ENCODE data around the gene MYH11. TPM values are rescaled to one million over a fixed set of nuclear protein-coding genes. Genes with fewer than 3 reads are reported as not detected.

MYH11 gene
- total RNA-seq, 6 experiments from 2014 or later = 1.5 to 3.9 (median 2.7) TPM

DNA sequence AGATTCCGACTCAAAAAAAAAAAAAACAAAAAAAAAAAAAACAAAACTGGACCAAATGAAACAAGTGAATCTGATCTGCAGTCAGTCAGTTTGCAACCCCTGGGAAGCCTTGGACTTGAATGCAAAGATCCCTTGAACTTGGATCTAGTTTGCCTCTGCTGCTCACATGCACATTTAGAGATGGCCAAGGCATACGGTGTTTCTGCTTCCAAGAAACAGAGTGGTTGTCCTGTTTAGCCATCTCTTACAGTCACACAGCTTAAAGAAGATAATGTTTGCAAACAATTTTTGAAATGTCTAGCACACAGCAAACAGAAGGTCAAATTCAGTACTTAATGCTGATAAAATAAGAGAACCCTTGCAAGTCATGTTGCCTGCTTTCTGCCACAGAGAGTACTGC is 202.2 kb downstream of the MYH11 start:
- Histone ChIP-seq H3K27me3 (no peaks in the 10 kb centered on the region), H3K9me3 (no peaks in the 10 kb centered on the region), H3K36me3 (no peaks in the 10 kb centered on the region), H3K4me3 (no peak overlapping the region), H3K4me1 (no peaks in the 10 kb centered on the region), H3K27ac (no peak overlapping the region)
- no peak for DNase-seq
- WGBS (ENCODE audit: insufficient coverage, low coverage, low lambda C conversion rate, missing lambda C conversion rate) = 78% methylated on average over 1 of the region's 2 CpGs
- TF ChIP-seq, protein P1, sequence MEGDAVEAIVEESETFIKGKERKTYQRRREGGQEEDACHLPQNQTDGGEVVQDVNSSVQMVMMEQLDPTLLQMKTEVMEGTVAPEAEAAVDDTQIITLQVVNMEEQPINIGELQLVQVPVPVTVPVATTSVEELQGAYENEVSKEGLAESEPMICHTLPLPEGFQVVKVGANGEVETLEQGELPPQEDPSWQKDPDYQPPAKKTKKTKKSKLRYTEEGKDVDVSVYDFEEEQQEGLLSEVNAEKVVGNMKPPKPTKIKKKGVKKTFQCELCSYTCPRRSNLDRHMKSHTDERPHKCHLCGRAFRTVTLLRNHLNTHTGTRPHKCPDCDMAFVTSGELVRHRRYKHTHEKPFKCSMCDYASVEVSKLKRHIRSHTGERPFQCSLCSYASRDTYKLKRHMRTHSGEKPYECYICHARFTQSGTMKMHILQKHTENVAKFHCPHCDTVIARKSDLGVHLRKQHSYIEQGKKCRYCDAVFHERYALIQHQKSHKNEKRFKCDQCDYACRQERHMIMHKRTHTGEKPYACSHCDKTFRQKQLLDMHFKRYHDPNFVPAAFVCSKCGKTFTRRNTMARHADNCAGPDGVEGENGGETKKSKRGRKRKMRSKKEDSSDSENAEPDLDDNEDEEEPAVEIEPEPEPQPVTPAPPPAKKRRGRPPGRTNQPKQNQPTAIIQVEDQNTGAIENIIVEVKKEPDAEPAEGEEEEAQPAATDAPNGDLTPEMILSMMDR (IDR thresholded peaks at IDR 0.05) = no peak
- no peak for TF ChIP-seq POLR2A (IDR thresholded peaks at IDR 0.05)
- intact Hi-C loops (cut with DNase I) = no loop called here
- ATAC-seq = no peak

DNA sequence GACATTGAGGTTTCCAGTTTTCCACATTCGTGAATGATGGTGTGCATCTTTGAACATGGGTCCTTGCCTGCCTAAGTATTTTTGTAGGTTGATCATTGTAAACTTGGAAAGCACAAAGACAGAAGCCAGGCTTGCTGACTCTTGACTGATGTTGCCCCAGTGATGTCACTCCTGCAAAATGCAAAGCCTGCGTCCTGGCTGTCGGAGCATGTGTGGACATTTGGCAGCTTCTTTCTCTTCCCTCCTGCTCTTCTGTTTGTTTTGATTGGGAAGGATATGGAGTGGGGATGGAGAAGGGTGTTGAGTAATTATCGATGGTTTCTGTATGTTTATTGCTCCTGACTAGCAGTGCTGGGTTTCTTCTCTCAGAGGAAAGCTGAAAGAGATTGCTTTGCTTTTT is 203.6 kb downstream of the MYH11 start:
- no peak overlapping the region for H3K4me3 ChIP-seq
- no peak overlapping the region for H3K27ac ChIP-seq

More for the DNA sequence above, 203.6 kb downstream of the MYH11 start:
- Histone ChIP-seq H3K9me3 (no peaks in the 10 kb centered on the region), H3K27me3 (no peaks in the 10 kb centered on the region), H3K36me3 (no peaks in the 10 kb centered on the region), H3K4me1 (no peaks in the 10 kb centered on the region)
- intact Hi-C loops (cut with DNase I) = no loop called here
- no peak for DNase-seq
- 19% methylated on average over 4 of the region's 4 CpGs for WGBS (ENCODE audit: insufficient coverage, low coverage, low lambda C conversion rate, missing lambda C conversion rate)
- TF ChIP-seq, protein P1 (IDR thresholded peaks at IDR 0.05) = no peak
- no peak for TF ChIP-seq POLR2A (IDR thresholded peaks at IDR 0.05)
- ATAC-seq = peak in 1 of 4 donors; percentile 5

Small RNA genes lying within 50 kb of the gene (small RNA-seq; reads per million reads assigned to genes)
- gene RNU6-213P = 0 reads per million in 2 experiments

Other genes with a start within 250 kb of the MYH11 start
- 10 to 100 TPM; 17.2 to 44.2 (median 31.2) TPM for gene MARF1, start 213.9 kb downstream of the MYH11 start, total RNA-seq
- 10 to 100 TPM in 1 of 6 experiments, 1 to 10 TPM in 5; 3.6 to 10.2 (median 6.9) TPM for gene NDE1, start 206.8 kb downstream of the MYH11 start, total RNA-seq
- 10 to 100 TPM; 13.3 to 28.3 (median 18.3) TPM for gene CEP20, start 31.6 kb upstream of the MYH11 start, total RNA-seq
- 1 to 10 TPM; 1.9 to 6.7 (median 4.1) TPM for gene ABCC1, start 92.6 kb upstream of the MYH11 start, total RNA-seq